HG03439 (cell line): ENCODE data around the gene CNN2.

ENCODE experiments used
- ATAC-seq: cut with Tn5 transposase; IDR thresholded peaks from one replicate; pipeline ENCODE4 v1.9.1; 2021; ENCODE audit warnings: mild to moderate bottlenecking, moderate library complexity; ENCODE audit not compliant: unreplicated experiment

CNN2 gene

DNA sequence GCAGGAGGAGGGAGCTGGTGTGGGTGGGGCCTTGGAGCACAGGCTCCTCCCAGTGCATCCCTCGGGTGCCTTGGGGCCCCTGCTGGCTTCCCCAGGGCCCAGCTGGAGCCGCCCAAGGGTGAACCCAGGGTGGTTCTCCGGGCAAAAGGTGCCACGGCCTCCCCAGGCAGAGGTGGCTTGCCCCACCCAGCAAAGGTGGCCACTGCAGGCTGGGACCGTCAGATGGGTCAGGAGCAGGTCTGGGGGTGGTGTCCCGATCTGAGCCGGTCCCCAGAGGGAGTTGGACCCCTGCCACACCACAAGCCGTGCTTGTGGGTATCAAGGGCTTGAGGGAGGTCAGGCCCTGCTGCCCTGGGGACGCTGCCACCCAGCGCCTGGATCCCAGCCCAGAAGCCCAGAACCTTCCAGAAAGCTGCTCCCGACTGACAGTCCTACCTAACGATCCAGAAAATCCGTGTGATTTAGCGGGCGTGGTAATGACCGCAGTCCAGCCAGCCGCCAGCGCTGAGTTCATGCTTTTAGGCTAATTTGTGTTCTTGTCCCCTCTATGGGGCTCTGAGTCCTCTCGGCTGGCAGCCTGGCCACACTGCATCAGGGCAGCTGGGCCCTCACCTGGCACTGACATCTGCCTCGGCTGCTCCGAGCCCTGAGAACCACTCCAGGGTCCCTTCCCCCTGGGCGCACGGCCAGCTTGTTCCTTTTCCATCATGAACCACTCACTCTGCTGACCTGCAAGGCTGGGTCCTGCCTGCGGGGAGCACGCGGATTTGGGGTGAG is 31.2 kb upstream of the CNN2 start:
- ATAC-seq: no peak

DNA sequence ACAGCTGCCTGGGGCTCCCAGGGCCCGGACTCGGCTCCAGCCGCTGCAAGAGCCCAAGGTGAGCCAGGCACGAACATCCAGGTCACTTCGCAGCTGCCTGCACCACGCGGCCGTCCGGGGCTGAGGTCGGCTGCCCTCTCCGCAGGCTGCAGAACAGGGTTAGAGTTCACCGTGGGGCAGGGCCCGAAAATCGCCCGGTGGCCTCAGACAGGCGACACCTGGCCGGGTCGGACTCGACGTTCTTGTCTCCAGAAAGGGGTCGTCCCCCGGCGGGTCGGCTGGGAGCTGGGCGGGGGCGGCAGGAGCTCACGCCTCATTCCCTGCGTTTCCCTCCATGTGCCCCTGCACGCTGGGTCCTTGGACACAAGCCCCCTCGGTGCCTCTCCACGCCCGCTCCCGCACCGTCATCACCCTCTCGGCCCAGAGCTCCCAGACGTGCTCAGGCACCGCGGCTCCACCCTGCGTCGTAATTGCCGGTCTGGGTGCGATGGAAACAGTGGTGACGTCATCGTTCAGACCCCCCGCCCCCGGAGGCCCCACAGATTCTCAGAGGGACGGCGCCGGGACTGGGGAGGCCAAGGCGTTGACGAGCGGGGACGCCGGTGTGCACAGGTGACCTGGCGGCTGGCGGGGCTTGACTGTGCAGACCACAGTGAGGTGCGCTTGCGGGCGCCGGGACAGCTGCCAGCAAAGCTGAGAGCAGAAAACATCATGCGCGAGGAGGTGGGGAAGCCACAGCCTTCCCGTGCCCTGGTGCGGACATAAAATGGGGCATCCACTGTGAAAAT is 30.2 kb upstream of the CNN2 start:
- ATAC-seq: no peak

DNA sequence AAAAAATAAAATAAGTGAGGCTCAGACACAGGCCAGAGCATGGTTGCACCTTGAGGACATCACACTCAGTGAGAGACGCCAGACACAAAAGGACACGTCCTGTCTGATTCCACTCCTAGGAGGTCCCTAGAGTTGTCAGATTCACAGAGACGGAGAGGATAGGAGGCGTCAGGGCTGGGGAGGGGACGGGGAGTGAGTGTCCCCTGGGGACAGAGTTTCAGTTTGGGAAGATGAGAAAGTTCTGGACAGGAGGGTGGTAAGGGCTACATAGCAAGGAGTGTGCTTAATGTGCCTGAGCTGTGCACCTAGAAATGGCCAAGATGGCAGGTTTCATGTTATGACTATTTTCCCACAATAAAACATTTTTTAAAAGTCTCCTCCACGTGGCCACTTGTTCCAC is 28.3 kb upstream of the CNN2 start:
- ATAC-seq: no peak

DNA sequence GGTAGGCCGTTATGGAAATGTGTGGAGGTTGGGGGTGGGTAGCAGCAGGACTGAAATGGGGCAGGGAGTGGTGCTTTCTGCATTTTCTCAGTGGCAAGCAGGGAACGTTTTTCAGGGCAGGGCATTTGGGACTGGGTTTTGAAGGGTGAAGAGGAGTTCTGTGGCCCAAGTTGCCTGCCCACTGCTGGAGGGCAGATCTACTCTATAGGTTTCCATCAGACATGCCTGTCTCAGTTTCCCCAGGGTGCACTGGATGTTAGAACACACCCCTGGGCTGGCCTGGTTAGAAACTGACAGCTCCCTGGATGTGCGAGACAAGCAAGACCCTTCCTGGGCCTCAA is 27.1 kb upstream of the CNN2 start:
- ATAC-seq: no peak

DNA sequence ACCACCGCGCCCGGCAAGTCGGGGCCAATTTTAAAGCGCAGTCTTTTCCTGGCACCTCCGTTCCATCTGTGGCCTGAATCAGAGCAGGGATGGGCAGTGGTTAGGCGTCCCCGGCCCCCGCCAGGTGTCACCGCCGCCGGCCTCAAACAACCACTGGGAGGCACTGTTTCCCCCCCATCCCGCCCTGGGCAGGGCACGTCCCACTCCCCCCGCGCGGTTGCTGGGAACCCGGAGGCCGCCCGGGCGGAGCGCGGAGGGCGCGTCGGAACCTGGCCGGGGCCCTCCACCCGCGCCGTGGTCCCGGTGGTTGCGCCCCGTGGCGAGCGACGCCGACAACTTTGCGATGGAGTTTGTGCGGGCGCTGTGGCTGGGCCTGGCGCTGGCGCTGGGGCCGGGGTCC is 26.3 kb upstream of the CNN2 start, which contains the start of gene GRIN3B:
GRIN3B (plus strand) TSS at position 325 of the 400 bp plus-strand sequence; CDS start at position 344, 19 bp downstream.
- no peak for ATAC-seq

DNA sequence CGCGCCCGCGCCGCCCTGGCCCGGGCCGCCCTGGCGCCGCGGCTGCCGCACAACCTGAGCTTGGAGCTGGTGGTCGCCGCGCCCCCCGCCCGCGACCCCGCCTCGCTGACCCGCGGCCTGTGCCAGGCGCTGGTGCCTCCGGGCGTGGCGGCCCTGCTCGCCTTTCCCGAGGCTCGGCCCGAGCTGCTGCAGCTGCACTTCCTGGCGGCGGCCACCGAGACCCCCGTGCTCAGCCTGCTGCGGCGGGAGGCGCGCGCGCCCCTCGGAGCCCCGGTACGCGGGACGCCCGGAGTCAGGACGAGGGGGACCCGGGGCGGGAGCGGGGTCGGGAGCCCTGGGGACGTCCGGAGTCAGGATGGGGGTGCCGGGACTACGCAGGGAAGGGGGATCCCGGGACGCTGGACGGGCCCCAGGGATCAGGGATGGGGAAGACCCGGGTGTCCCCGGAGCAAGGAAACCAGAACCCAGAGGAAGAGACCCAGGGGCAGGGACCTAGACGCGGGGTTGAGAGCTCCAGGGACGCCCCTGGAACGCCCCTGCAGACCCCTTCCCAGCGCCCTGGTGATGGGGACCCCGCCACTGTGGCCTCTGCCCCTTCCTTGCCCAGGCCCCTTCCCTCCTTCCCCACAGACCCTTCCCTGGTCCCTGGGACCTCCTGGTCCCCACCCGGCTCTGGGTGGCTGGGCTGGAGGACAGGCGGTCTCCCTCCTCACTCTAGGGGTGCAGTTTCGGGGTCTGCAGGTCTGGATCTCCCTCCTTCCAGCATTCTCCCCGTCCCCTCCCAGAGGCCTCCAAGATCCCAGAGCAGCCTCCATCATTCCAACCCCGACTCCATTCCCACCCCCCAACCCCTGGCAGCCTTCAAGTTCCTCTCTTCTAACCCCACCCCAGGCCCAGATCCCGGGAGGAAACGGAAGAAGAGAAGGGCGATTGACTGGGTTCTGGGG is 25.5 kb upstream of the CNN2 start:
- ATAC-seq: no peak

DNA sequence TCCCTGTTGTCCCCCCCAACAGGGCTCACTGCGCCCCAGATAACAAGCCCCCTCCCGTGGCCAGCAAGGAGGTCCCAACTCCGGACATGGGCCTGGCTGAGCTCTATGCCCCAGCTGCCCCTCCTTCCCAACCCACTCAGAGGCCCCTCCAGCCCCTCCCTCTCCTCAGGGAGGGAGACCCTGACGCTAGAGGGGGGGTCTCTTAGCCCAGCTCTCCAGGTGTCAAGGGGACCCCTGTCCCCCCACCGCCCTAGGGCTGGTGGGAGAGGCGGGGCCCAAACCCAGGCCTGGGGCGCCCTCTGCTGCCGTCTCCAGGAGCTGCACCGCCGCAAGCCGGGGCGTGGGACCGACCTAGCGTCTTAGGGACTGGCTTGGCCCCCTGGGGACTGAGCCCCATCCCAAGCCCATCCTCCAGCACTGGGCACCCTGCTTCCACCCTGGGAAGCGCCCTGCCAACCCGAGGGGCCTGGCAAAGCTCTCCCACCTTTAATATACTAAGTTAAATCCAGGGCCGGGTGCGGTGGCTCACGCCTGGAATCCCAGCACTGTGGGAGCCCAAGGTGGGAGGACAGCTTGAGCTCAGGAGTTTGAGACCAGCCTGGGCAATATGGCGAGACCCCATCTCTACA is 24.8 kb upstream of the CNN2 start:
- no peak for ATAC-seq

DNA sequence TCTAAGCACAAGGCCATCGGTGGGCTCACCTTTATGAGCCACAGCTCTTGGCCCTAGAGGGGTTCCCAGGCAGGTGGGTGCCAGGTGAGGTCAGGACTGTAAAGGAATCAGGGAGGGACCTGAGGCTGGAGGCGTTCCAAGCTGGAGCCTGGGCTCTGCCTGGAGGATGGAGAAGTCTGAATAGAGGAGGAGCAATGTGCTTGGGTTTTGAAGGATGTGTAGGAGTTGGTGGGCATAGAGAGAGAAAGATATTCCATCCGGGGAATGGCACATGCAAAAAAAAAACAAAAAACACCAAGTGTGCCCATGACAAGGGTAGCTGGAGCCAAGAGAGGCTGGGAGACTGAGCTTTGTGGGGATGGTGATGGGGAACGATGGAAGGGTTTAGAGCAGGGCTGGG is 23.8 kb upstream of the CNN2 start:
- no peak for ATAC-seq

DNA sequence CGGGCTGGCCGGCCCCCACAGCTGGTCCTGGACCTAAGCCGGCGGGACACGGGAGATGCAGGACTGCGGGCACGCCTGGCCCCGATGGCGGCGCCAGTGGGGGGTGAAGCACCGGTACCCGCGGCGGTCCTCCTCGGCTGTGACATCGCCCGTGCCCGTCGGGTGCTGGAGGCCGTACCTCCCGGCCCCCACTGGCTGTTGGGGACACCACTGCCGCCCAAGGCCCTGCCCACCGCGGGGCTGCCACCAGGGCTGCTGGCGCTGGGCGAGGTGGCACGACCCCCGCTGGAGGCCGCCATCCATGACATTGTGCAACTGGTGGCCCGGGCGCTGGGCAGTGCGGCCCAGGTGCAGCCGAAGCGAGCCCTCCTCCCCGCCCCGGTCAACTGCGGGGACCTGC is 23.1 kb upstream of the CNN2 start:
- no peak for ATAC-seq

DNA sequence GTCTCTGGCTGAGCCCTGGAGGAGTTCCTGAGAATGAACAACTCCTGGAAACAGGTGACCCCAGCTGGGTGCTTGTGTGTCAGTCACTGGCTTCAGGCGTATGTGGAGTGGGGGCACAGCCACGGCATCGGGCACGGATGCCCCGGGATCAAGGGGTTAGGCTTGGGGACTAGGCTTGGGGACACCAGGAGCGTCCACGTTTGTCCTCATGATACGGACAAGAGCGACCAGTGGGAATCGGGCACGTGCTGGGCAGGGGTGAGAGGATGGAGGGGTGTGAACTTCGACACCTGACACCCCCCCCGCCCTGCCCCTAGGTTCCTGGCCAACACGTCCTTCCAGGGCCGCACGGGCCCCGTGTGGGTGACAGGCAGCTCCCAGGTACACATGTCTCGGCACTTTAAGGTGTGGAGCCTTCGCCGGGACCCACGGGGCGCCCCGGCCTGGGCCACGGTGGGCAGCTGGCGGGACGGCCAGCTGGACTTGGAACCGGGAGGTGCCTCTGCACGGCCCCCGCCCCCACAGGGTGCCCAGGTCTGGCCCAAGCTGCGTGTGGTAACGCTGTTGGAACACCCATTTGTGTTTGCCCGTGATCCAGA is 22.1 kb upstream of the CNN2 start:
- ATAC-seq: no peak

DNA sequence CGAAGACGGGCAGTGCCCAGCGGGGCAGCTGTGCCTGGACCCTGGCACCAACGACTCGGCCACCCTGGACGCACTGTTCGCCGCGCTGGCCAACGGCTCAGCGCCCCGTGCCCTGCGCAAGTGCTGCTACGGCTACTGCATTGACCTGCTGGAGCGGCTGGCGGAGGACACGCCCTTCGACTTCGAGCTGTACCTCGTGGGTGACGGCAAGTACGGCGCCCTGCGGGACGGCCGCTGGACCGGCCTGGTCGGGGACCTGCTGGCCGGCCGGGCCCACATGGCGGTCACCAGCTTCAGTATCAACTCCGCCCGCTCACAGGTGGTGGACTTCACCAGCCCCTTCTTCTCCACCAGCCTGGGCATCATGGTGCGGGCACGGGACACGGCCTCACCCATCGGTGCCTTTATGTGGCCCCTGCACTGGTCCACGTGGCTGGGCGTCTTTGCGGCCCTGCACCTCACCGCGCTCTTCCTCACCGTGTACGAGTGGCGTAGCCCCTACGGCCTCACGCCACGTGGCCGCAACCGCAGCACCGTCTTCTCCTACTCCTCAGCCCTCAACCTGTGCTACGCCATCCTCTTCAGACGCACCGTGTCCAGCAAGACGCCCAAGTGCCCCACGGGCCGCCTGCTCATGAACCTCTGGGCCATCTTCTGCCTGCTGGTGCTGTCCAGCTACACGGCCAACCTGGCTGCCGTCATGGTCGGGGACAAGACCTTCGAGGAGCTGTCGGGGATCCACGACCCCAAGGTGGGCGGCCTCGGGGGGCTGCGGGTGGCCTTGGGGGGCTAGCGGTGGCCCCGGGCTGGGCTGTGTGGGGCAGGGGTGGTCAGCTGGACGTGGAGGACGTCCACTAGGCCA is 21.4 kb upstream of the CNN2 start:
- ATAC-seq: no peak

DNA sequence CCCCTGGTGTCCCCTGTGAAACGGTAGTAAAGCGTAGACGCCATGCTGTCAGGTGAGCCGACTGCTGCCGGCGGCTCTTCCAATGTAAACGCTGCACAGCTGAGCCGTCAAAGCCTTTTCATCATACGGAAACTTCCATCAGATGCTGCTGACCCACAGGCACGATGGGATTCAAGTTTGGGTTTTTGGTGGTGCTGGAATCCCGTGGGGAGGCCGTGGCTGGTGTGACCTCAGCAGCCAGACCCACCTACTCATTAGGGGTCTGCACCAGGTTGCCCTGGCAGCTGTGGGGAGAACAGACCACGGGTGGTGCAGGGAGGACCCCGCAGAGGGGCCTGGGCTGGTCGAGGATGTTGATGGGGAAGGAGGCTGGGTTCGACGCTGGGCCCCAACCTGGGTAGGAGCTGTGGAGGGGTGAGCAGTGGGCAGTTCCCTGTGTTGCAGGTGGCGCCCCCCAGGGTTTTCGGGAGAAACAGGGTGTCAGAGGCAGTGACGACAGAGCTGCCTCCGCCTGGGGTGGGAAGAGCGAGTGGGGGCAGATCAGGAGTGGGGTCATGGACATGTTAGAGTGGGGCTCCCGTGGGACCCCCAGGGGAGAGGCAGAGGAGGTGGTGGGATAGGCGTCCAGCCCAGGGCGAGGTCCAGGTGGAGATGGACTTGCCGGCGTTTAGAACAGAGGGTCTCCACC is 19.6 kb upstream of the CNN2 start:
- ATAC-seq: no peak

DNA sequence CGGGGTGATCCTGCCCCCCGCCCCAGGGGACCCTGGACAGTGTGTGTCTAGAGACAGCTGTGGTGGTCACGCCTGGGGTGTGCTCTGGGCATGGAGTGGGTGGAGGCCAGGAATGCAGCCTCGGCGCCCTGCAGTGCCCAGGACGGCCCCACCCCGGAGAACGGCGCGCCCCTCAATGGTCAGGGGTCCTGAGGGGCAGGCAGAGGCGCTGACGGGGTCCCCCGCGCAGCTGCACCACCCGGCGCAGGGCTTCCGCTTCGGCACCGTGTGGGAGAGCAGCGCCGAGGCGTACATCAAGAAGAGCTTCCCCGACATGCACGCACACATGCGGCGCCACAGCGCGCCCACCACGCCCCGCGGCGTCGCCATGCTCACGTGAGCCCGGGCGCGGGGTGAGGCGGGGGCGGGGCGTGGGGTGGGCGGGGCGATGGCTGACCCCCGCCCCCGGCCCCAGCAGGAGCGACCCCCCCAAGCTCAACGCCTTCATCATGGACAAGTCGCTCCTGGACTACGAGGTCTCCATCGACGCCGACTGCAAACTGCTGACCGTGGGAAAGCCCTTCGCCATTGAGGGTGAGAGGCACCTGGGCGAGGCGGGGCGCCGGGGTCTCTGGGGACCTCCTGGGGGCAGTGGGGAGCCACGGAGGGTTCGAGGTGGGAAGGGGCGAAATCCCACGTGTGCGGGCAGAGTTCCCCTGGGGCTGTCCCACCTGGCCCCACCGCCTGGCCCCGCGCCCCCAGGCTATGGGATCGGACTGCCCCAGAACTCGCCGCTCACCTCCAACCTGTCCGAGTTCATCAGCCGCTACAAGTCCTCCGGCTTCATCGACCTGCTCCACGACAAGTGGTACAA is 18.8 kb upstream of the CNN2 start:
- ATAC-seq: no peak

DNA sequence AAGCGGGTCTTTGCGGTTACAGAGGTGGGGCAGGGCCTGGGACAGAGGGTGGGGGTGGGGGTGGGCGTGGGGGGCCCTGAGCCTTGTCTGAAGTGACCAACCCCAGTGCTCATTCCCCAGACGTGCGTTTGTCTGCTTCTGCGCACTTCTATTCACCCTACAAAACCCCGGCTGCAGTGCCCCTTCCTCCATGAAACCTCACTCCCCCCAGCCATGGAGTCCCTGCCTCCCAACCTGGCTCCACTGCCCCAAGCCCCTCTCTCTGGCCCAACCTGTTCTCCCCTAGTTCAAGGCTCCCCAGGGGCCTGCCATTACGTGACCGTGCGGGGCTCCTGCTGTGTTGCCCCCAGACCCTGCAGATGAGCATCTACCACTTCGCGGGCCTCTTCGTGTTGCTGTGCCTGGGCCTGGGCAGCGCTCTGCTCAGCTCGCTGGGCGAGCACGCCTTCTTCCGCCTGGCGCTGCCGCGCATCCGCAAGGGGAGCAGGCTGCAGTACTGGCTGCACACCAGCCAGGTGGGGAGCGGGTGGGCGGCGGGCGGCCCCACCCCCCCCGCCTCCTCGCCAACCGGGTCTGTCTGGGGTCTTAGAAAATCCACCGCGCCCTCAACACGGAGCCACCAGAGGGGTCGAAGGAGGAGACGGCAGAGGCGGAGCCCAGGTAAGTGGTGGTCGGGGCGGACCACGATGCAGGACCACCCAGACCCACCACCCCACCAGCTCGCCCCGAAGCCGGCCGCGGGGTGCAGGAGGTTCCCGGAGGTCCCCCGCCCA is 18.0 kb upstream of the CNN2 start:
- ATAC-seq: no peak

DNA sequence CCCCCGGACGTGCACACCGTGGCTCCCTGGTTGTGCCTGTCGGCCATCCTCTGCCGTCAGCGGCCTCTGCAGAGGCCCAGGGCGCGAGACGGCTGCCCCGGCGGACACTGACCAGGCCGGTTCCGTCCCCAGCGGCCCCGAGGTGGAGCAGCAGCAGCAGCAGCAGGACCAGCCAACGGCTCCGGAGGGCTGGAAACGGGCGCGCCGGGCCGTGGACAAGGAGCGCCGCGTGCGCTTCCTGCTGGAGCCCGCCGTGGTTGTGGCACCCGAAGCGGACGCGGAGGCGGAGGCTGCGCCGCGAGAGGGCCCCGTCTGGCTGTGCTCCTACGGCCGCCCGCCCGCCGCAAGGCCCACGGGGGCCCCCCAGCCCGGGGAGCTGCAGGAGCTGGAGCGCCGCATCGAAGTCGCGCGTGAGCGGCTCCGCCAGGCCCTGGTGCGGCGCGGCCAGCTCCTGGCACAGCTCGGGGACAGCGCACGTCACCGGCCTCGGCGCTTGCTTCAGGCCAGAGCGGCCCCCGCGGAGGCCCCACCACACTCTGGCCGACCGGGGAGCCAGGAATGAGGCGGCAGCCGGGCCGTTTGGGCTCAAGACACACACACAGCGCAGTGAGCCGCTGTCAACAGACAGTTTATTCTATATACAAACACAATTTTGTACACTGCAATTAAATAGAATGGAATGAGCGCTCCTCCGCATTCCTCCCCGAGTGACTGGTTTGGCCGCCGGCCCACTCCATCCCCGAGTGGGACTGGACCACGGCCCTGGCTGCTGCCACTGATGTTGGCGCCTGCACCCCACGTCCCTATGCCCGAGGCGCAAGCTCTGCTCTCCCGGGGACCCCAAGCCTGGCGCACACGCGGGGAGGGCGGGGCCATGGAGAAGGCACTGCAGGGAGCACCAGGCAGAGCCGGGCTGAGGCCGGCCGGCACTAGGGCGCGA is 17.1 kb upstream of the CNN2 start:
- no peak for ATAC-seq

DNA sequence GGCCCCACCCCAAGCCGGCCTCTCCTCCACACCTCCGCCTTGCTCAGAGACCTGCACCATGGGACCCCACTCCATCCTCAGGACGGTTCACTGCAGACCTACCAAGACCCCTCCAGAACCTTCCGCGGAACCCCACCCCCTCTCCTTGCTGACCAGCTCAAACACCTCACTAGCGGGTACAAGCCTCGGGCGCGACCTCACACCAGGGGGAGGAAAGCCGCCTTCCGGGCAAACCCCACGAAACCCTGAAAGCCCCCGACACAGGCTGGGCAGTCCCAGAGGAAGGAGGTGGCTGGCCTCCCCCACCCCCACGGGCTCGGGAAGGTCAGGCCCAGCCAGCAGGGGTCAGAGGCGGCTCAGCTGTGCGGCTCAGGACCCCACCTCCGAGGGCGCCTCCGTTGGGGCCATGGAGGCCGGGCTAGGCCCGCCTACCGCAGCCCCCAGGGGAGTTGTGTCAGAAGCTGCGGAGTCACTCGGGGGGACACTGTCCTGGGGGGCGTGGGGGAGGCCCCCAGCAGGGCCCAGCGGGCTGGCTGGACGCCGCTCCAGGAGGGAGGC is 16.3 kb upstream of the CNN2 start:
- ATAC-seq: no peak
